Ascending aorta (tissue), 2 donors: Measurements from ENCODE around the gene GPR158. TPM values are rescaled to one million over a fixed set of nuclear protein-coding genes. Genes with fewer than 3 reads are reported as not detected.

Experiments
- DNase-seq, 2 donors: peaks; one replicate each; pipeline ENCODE4 v3.0.0-alpha.2; 2019; ENCODE audit warnings: low spot score in 2 of 2
- H3K27ac ChIP-seq, 2 donors: fragments of 200-600 bp; sonication (generic); one replicate each; pipeline ENCODE4 v1.5.1; 2016 to 2017; ENCODE audit warnings: mild to moderate bottlenecking in 1 of 2
- H3K27me3 ChIP-seq: fragments of 200-600 bp; sonication (generic); one replicate; pipeline ENCODE4 v1.5.1; 2017
- H3K36me3 ChIP-seq, 2 donors: fragments of 200-600 bp; sonication (generic); one replicate each; pipeline ENCODE4 v1.5.1; 2016
- H3K4me1 ChIP-seq, 2 donors: fragments of 200-600 bp; sonication (generic); one replicate each; pipeline ENCODE4 v1.5.1; 2016 to 2017; ENCODE audit warnings: mild to moderate bottlenecking in 1 of 2
- H3K4me3 ChIP-seq, 2 donors: fragments of 200-600 bp; sonication (generic); one replicate each; pipeline ENCODE4 v1.5.1; 2016 to 2017; ENCODE audit warnings: mild to moderate bottlenecking in 1 of 2
- H3K9me3 ChIP-seq, 2 donors: fragments of 200-600 bp; sonication (generic); one replicate each; pipeline ENCODE4 v1.5.1; 2016
- intact Hi-C: fragments of 100-400 bp; cut with DNase I; formaldehyde crosslinking; loops from one replicate; pipeline ENCODE4 v1.15.1; 2023
- total RNA-seq: library from RNA; depleted of rRNA; stranded (reverse); fragments of >200 nt; gene quantifications from one replicate; pipeline ENCODE4 v1.1.0, GENCODE V29; 2016
- TF ChIP-seq, protein P1 (sequence below), 3 experiments: fragments of 200-600 bp in 2 of 3; fragments of 450-650 bp in 1 of 3; sonication (generic) in 2 of 3; IDR thresholded peaks; one replicate each; pipeline ENCODE4 v1.5.1; 2016 to 2019; ENCODE audit warnings: antibody characterized with exemption in 3 of 3, mild to moderate bottlenecking in 1 of 3, moderate library complexity in 1 of 3

GPR158 gene
- total RNA-seq, 1 donor from 2014 or later: not detected

DNA sequence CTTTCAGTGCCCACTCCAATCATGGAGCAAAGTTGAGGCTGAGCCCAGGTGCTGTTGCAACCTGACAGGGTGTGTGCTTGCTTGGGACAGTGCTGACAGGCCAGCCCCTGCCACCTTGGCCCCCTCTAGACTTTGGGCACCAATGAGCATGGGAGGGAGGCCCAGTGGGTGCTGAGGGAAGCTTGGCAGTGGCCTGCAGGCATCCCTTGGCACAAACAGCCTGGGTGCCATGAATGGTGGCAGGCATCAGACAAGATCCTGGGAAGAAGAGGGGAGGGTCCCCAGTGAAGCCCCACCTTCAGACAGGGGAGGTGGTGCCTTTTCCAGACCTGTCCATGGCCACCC lies 214.0 kb downstream of the GPR158 start:
- Histone ChIP-seq H3K4me3 (no peak overlapping the region), H3K27ac (no peak overlapping the region), H3K9me3 (peaks cover 0 to 6% of the 10 kb centered on the region in 2 donors), H3K27me3 (no peaks in the 10 kb centered on the region), H3K4me1 (no peaks in the 10 kb centered on the region), H3K36me3 (no peaks in the 10 kb centered on the region)
- intact Hi-C loops: no loop called here
- TF ChIP-seq, protein P1, sequence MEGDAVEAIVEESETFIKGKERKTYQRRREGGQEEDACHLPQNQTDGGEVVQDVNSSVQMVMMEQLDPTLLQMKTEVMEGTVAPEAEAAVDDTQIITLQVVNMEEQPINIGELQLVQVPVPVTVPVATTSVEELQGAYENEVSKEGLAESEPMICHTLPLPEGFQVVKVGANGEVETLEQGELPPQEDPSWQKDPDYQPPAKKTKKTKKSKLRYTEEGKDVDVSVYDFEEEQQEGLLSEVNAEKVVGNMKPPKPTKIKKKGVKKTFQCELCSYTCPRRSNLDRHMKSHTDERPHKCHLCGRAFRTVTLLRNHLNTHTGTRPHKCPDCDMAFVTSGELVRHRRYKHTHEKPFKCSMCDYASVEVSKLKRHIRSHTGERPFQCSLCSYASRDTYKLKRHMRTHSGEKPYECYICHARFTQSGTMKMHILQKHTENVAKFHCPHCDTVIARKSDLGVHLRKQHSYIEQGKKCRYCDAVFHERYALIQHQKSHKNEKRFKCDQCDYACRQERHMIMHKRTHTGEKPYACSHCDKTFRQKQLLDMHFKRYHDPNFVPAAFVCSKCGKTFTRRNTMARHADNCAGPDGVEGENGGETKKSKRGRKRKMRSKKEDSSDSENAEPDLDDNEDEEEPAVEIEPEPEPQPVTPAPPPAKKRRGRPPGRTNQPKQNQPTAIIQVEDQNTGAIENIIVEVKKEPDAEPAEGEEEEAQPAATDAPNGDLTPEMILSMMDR (IDR thresholded peaks at IDR 0.05): no peak
- no peak for DNase-seq

DNA sequence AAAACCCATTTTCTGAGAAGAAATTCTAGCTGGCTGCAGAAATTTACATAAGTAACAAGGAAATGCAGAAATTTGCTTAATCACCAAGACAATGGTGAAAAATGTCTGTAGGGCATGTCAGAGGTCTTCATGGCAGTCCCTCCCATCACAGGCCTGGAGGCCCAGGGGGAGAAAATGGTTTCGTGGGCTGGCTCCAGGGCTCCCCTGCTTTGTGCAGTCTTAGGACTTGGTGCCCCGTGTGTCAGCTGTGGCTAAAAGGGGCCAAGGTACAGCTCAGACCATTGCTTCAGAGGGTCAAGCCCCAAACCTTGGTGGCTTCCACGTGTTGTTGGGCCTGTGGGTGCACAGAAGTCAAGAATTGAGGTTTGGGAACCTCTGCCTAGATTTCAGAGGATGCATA lies 215.9 kb downstream of the GPR158 start:
- Histone ChIP-seq H3K36me3 (no peaks in the 10 kb centered on the region), H3K9me3 (peaks cover 0 to 6% of the 10 kb centered on the region in 2 donors), H3K27me3 (no peaks in the 10 kb centered on the region), H3K27ac (no peak overlapping the region), H3K4me1 (no peaks in the 10 kb centered on the region), H3K4me3 (no peak overlapping the region)
- intact Hi-C loops: no loop called here
- DNase-seq: no peak
- TF ChIP-seq, protein P1 (IDR thresholded peaks at IDR 0.05): no peak

DNA sequence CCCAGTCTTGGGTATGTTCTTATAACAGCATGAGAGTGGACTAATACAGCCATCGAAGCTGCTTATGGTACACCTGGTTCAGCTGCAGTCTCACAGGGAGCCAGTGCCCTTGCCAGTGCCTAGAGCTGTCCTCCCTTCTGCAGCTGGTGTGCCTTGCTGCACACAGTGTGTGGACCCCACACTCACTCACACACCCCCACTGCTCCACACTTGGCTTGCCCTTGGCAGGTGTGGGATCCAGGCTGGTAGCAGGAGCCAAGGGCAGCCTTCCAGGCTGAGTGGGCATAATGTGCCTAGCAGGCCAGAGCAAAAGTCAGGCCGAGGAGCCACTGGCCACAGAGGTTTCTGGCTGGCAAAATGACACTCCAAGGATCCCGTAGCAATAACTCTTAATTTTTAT lies 217.3 kb downstream of the GPR158 start:
- no peak overlapping the region for H3K27ac ChIP-seq
- no peaks in the 10 kb centered on the region for H3K27me3 ChIP-seq
- no peak for DNase-seq
- no peaks in the 10 kb centered on the region for H3K4me1 ChIP-seq
- no peaks in the 10 kb centered on the region for H3K36me3 ChIP-seq
- H3K9me3 ChIP-seq: no peaks in the 10 kb centered on the region
- H3K4me3 ChIP-seq: no peak overlapping the region
- intact Hi-C loops: no loop called here
- TF ChIP-seq, protein P1 (IDR thresholded peaks at IDR 0.05): no peak

DNA sequence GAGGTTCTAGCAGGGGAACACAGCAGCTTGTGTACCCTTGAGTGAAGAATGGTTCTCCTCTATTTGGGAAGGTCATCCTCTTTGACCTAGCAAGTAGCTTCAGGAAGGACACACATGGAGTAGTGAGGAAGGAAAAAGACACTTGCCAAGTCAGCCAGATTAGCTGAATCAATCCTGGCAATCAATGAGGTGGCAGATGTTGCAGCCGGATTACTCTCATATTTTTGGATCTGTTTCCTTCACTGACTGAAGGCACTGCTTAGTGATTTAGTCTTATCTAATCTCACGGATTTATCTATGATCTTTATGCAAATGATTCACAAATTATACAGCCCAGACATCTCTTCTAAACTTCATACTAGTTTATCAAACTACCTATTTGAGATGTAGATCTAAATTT lies 218.8 kb downstream of the GPR158 start:
- H3K9me3 ChIP-seq: no peaks in the 10 kb centered on the region
- H3K36me3 ChIP-seq: no peaks in the 10 kb centered on the region
- H3K27ac ChIP-seq: no peak overlapping the region
- TF ChIP-seq, protein P1 (IDR thresholded peaks at IDR 0.05): no peak
- no peak for DNase-seq
- H3K27me3 ChIP-seq: no peaks in the 10 kb centered on the region
- no peaks in the 10 kb centered on the region for H3K4me1 ChIP-seq
- no peak overlapping the region for H3K4me3 ChIP-seq
- intact Hi-C loops: no loop called here

DNA sequence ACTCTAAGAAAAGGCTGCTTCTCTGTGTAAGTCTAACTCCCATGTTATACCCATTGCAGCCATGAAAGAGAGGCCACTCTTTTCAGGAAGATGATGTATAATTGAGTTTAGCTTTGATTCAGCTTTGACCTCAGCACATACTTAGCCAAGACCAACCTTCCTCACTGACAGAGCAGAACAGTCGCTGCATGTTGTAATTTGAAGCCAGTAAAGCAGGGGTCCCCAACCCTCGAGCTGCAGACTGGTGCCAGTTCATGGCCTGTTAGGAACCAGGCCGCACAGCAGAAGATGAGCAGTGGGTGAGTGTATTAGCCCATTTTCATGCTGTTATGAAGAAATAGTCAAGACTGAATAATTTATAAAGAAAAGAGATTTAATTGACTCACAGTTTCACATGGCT lies 223.9 kb downstream of the GPR158 start:
- Histone ChIP-seq H3K36me3 (no peaks in the 10 kb centered on the region), H3K27me3 (no peaks in the 10 kb centered on the region), H3K4me1 (no peaks in the 10 kb centered on the region), H3K4me3 (no peak overlapping the region), H3K27ac (no peak overlapping the region), H3K9me3 (no peaks in the 10 kb centered on the region)
- DNase-seq: no peak
- TF ChIP-seq, protein P1 (IDR thresholded peaks at IDR 0.05): no peak
- intact Hi-C loops: no loop called here

DNA sequence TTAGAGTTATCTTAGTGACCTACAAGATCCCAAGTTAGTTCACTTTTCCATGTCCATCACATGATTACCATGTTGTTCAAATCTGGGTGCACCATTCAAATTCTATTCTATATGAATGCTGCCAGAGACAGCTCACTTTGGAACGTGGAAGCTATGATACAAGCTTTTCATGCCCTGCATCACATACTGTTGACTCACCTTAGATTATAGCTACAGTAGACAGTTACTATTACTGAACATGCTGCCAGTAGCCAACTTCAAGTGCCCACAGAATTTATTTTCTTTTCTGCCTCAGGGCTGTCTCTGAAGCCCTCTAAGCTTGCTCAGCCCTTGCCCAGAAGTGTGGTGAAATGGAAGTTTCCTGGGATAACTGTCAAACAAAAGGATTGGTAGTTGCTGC lies 231.1 kb downstream of the GPR158 start:
- TF ChIP-seq, protein P1 (IDR thresholded peaks at IDR 0.05): no peak
- Histone ChIP-seq H3K4me3 (no peak overlapping the region), H3K27ac (no peak overlapping the region), H3K4me1 (no peaks in the 10 kb centered on the region), H3K27me3 (no peaks in the 10 kb centered on the region), H3K9me3 (no peaks in the 10 kb centered on the region), H3K36me3 (no peaks in the 10 kb centered on the region)
- intact Hi-C loops: no loop called here
- no peak for DNase-seq
